A673 (cell line): ENCODE data around the gene TNFRSF18.

Experiments used
- EZH2 ChIP-seq: fragments of 200-600 bp; sonication (generic); IDR thresholded peaks from 2 replicates; pipeline ENCODE4 v1.6.1; 2017; ENCODE audit warnings: borderline replicate concordance, low read depth, mild to moderate bottlenecking, mixed read lengths, antibody characterized with exemption, low read length; ENCODE audit not compliant: poor library complexity, severe bottlenecking
- TF ChIP-seq, protein P1 (sequence below): fragments of 300-800, 200-600 bp; sonication (generic); conservative IDR thresholded peaks from 2 replicates; pipeline ENCODE4 v1.5.1; 2017; ENCODE audit warnings: low read depth, mild to moderate bottlenecking, antibody characterized with exemption, low read length, moderate library complexity, mixed read lengths

DNA sequence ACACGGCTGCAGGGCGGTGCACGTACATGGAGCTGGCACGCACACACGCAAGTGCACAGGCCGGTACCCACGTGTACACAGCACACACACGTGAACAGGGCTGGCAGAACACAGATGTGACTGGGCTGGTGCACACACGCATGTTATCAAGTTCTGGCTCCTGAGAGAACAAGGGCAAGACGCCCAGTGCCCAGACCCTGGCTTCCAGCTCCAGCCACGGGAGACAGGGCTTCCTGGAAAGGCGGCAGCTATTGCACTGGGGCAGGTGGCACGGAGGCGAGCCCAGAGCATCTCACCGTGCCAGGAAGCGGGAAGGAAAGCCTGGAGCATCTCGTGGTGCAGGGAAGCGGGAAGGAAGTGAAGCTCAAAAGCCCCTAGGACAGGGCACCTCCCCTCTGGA lies 19.5 kb upstream of the TNFRSF18 start:
- TF ChIP-seq, protein P1, sequence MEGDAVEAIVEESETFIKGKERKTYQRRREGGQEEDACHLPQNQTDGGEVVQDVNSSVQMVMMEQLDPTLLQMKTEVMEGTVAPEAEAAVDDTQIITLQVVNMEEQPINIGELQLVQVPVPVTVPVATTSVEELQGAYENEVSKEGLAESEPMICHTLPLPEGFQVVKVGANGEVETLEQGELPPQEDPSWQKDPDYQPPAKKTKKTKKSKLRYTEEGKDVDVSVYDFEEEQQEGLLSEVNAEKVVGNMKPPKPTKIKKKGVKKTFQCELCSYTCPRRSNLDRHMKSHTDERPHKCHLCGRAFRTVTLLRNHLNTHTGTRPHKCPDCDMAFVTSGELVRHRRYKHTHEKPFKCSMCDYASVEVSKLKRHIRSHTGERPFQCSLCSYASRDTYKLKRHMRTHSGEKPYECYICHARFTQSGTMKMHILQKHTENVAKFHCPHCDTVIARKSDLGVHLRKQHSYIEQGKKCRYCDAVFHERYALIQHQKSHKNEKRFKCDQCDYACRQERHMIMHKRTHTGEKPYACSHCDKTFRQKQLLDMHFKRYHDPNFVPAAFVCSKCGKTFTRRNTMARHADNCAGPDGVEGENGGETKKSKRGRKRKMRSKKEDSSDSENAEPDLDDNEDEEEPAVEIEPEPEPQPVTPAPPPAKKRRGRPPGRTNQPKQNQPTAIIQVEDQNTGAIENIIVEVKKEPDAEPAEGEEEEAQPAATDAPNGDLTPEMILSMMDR = no peak
- no peak for TF ChIP-seq EZH2
